GM19467 (cell line): Measurements from ENCODE around the gene ELOB.
A peak's percentile ranks its signal among the peaks of the same experiment; 100 is the strongest.

ENCODE experiments used
- ATAC-seq: cut with Tn5 transposase; IDR thresholded peaks from one replicate; pipeline ENCODE4 v1.9.1; 2021; ENCODE audit warnings: mild to moderate bottlenecking, moderate library complexity; ENCODE audit not compliant: unreplicated experiment

Gene ELOB

GRCh38 chr16:2769675-2770056 lies 7.4 kb downstream of the ELOB start:
- ATAC-seq = no peak

- no peak for ATAC-seq
These were observed 8.0 kb downstream of the ELOB start for GRCh38 chr16:2769100-2769529.

- ATAC-seq = no peak
These were observed 8.5 kb downstream of the ELOB start for GRCh38 chr16:2768403-2769089.

GRCh38 chr16:2767891-2768290 lies 9.2 kb downstream of the ELOB start:
- no peak for ATAC-seq

GRCh38 chr16:2767140-2767731 lies 9.8 kb downstream of the ELOB start:
- ATAC-seq = no peak

- no peak for ATAC-seq
These were observed 10.5 kb downstream of the ELOB start for GRCh38 chr16:2766430-2767139.

- ATAC-seq = no peak
These were observed 11.3 kb downstream of the ELOB start for GRCh38 chr16:2765462-2766404.

- ATAC-seq = no peak
These were observed 12.4 kb downstream of the ELOB start for GRCh38 chr16:2764718-2765117.

- no peak for ATAC-seq
These were observed 13.9 kb downstream of the ELOB start for GRCh38 chr16:2763173-2763572.

GRCh38 chr16:2762711-2763110 lies 14.4 kb downstream of the ELOB start:
- no peak for ATAC-seq

- no peak for ATAC-seq
These were observed 15.0 kb downstream of the ELOB start for GRCh38 chr16:2761886-2762583.

GRCh38 chr16:2761472-2761871 lies 15.6 kb downstream of the ELOB start:
- no peak for ATAC-seq

GRCh38 chr16:2757344-2757743 lies 19.7 kb downstream of the ELOB start:
- ATAC-seq = no peak

- ATAC-seq = no peak
These were observed 20.6 kb downstream of the ELOB start for GRCh38 chr16:2756288-2757015.

GRCh38 chr16:2755158-2755557 lies 21.9 kb downstream of the ELOB start:
- no peak for ATAC-seq

GRCh38 chr16:2753733-2754020 lies 23.4 kb downstream of the ELOB start:
- ATAC-seq = no peak

- peak; percentile 37 for ATAC-seq
These were observed 24.0 kb downstream of the ELOB start for GRCh38 chr16:2752850-2753732.

GRCh38 chr16:2752035-2752849 lies 24.8 kb downstream of the ELOB start, which contains the start of gene SRRM2:
TSS of gene SRRM2 (plus strand) at chr16:2752638. CDS start at chr16:2756365, 3,727 bp downstream.
- ATAC-seq = peak; percentile 76
